WTC11 (cell line): ENCODE data around the gene CEP170B. TPM values are rescaled to one million over a fixed set of nuclear protein-coding genes. Genes with fewer than 3 reads are reported as not detected.
"Not testable (repeated sequence)": the region's sequence is repeated elsewhere in the genome, so short reads cannot be mapped to it uniquely, and the experiment has no call there.

Experiments used
- ATAC-seq: fragments of 200-7000 bp; cut with Tn5 transposase; 2 replicates; pipeline ENCODE4 v1.10.0; 2021; ENCODE audit warnings: mild to moderate bottlenecking, moderate library complexity
- CTCF ChIA-PET: fragments of 300-600 bp; sonication (Branson Sonifier 250); formaldehyde crosslinking; loops from one replicate; lab custom pipeline; 2021; ENCODE audit warnings: antibody characterized with exemption; lab: Charles Lee
- POLR2A ChIA-PET: fragments of 350-600 bp; sonication (Branson Sonifier 250); formaldehyde crosslinking; loops from one replicate; lab custom pipeline; 2021; ENCODE audit warnings: antibody characterized with exemption; lab: Charles Lee
- DNase-seq: peaks from one replicate; pipeline ENCODE4 v3.0.0; 2021; ENCODE audit warnings: low spot score
- H3K27ac Mint-ChIP-seq: 2 replicates; pipeline ENCODE4 v1.8.0; 2021; ENCODE audit warnings: mixed read lengths
- H3K27me3 Mint-ChIP-seq: 2 replicates; pipeline ENCODE4 v1.8.0; 2021; ENCODE audit warnings: low read depth, mild to moderate bottlenecking, moderate library complexity, mixed read lengths
- H3K36me3 Mint-ChIP-seq: 2 replicates; pipeline ENCODE4 v1.8.0; 2021; ENCODE audit warnings: mixed read lengths
- H3K4me1 Mint-ChIP-seq: 2 replicates; pipeline ENCODE4 v1.8.0; 2022; ENCODE audit warnings: mixed read lengths
- H3K4me3 Mint-ChIP-seq: 2 replicates; pipeline ENCODE4 v1.8.0; 2021; ENCODE audit warnings: mild to moderate bottlenecking, moderate library complexity, mixed read lengths
- H3K9me3 Mint-ChIP-seq: 2 replicates; pipeline ENCODE4 v1.8.0; 2021; ENCODE audit warnings: mixed read lengths
- CREB1 ChIP-seq: sonication (generic); formaldehyde crosslinking; IDR thresholded peaks from 2 replicates; pipeline ENCODE4 v1.8.0; 2023; ENCODE audit warnings: mild to moderate bottlenecking, missing genetic modification reagents
- CTCF ChIP-seq: fragments of 200-600 bp; IDR thresholded peaks from 2 replicates; pipeline ENCODE4 v1.8.0; 2022; ENCODE audit warnings: antibody characterized with exemption
- EMX1 ChIP-seq: fragments of 250-450 bp; sonication (Bioruptor Pico); IDR thresholded peaks from 2 replicates; pipeline ENCODE4 v1.8.0; 2021; ENCODE audit warnings: mild to moderate bottlenecking
- ERG ChIP-seq: fragments of 250-450 bp; sonication (Bioruptor Pico); IDR thresholded peaks from 2 replicates; pipeline ENCODE4 v1.8.0; 2021; ENCODE audit warnings: mild to moderate bottlenecking
- GABPB1 ChIP-seq: sonication (generic); formaldehyde crosslinking; IDR thresholded peaks from 2 replicates; pipeline ENCODE4 v1.8.1; 2023; ENCODE audit warnings: mild to moderate bottlenecking, missing genetic modification reagents
- GRHL2 ChIP-seq: fragments of 250-450 bp; sonication (Bioruptor Pico); IDR thresholded peaks from 2 replicates; pipeline ENCODE4 v1.8.0; 2022; ENCODE audit warnings: mild to moderate bottlenecking, moderate library complexity; ENCODE audit not compliant: insufficient replicate concordance, severe bottlenecking
- HMGXB4 ChIP-seq: sonication (generic); formaldehyde crosslinking; IDR thresholded peaks from 2 replicates; pipeline ENCODE4 v1.8.1; 2023; ENCODE audit warnings: mild to moderate bottlenecking, moderate library complexity, missing genetic modification reagents
- IRF1 ChIP-seq: sonication (generic); formaldehyde crosslinking; IDR thresholded peaks from 2 replicates; pipeline ENCODE4 v1.8.0; 2023; ENCODE audit warnings: missing genetic modification reagents
- IRF2 ChIP-seq: sonication (generic); formaldehyde crosslinking; IDR thresholded peaks from 2 replicates; pipeline ENCODE4 v1.8.0; 2022; ENCODE audit warnings: low read depth, missing genetic modification reagents, borderline replicate concordance
- JUN ChIP-seq: sonication (generic); formaldehyde crosslinking; IDR thresholded peaks from 2 replicates; pipeline ENCODE4 v1.8.0; 2023; ENCODE audit warnings: mild to moderate bottlenecking, missing genetic modification reagents
- MXD4 ChIP-seq: fragments of 250-450 bp; sonication (Bioruptor Pico); IDR thresholded peaks from 2 replicates; pipeline ENCODE4 v1.8.0; 2021; ENCODE audit warnings: mild to moderate bottlenecking, moderate library complexity, borderline replicate concordance
- NFE2L1 ChIP-seq: sonication (generic); formaldehyde crosslinking; IDR thresholded peaks from 2 replicates; pipeline ENCODE4 v1.8.1; 2023; ENCODE audit warnings: missing genetic modification reagents
- NFYB ChIP-seq: sonication (generic); formaldehyde crosslinking; conservative IDR thresholded peaks from 2 replicates; pipeline ENCODE4 v1.8.0; 2022; ENCODE audit warnings: low read depth, missing genetic modification reagents
- NR1H2 ChIP-seq: sonication (generic); formaldehyde crosslinking; IDR thresholded peaks from 2 replicates; pipeline ENCODE4 v1.9.0; 2021; ENCODE audit warnings: mild to moderate bottlenecking, moderate library complexity, missing genetic modification reagents
- ZNF138 ChIP-seq: sonication (generic); formaldehyde crosslinking; conservative IDR thresholded peaks from 2 replicates; pipeline ENCODE4 v1.8.1; 2022; ENCODE audit warnings: mild to moderate bottlenecking, moderate library complexity, missing genetic modification reagents
- ZNF232 ChIP-seq: sonication (generic); formaldehyde crosslinking; IDR thresholded peaks from 2 replicates; pipeline ENCODE4 v1.8.0; 2022; ENCODE audit warnings: mild to moderate bottlenecking, missing genetic modification reagents
- ZNF423 ChIP-seq: fragments of 250-450 bp; sonication (Bioruptor Pico); IDR thresholded peaks from 2 replicates; pipeline ENCODE4 v2.1.2; 2022; ENCODE audit warnings: mild to moderate bottlenecking, moderate library complexity
- ZSCAN18 ChIP-seq: fragments of 250-450 bp; sonication (Bioruptor Pico); IDR thresholded peaks from 2 replicates; pipeline ENCODE4 v2.1.2; 2022; ENCODE audit warnings: mild to moderate bottlenecking, moderate library complexity
- total RNA-seq: library from RNA; stranded (reverse); gene quantifications from 3 replicates; pipeline ENCODE4 v1.2.3, GENCODE V29; 2021
- TF ChIP-seq, protein P1 (sequence below): sonication (generic); formaldehyde crosslinking; IDR thresholded peaks from 2 replicates; pipeline ENCODE4 v1.8.0; 2023; ENCODE audit warnings: missing genetic modification reagents, mild to moderate bottlenecking, borderline replicate concordance
- TF ChIP-seq, protein P2 (sequence below): sonication (generic); formaldehyde crosslinking; IDR thresholded peaks from 2 replicates; pipeline ENCODE4 v1.8.1; 2022; ENCODE audit warnings: missing genetic modification reagents, borderline replicate concordance

The CEP170B gene
- total RNA-seq, 1 experiment from 2014 or later: 47.0 TPM

GRCh38 chr14:104830781-104831180 is 34.3 kb upstream of the CEP170B start:
- POLR2A ChIA-PET: no interaction called here
- Mint-ChIP-seq H3K4me1 (peaks cover 8% of the 10 kb centered on the region; the same call in 1 of the 2 replicates), H3K27me3 (peaks cover 11% of the 10 kb centered on the region), H3K4me3 (no peak overlapping the region), H3K9me3 (peaks cover 8% of the 10 kb centered on the region; the same call in 1 of the 2 replicates), H3K36me3 (no peaks in the 10 kb centered on the region), H3K27ac (no peak overlapping the region)
- DNase-seq (no peak), ATAC-seq (no peak)
- TF ChIP-seq IRF2 (no peak), ZNF423 (no peak), ERG (CRISPR knock-in tag) (no peak), CTCF (no peak), CREB1 (CRISPR knock-in tag) (no peak), JUN (CRISPR knock-in tag) (no peak), NFYB (CRISPR knock-in tag) (no peak), GRHL2 (CRISPR knock-in tag) (no peak), HMGXB4 (CRISPR knock-in tag) (no peak), GABPB1 (no peak), MXD4 (CRISPR knock-in tag) (no peak), NR1H2 (CRISPR knock-in tag) (no peak), EMX1 (CRISPR knock-in tag) (no peak), IRF1 (no peak), ZNF138 (CRISPR knock-in tag) (no peak), NFE2L1 (CRISPR knock-in tag) (no peak), ZSCAN18 (no peak), ZNF232 (no peak)
- TF ChIP-seq, protein P1, sequence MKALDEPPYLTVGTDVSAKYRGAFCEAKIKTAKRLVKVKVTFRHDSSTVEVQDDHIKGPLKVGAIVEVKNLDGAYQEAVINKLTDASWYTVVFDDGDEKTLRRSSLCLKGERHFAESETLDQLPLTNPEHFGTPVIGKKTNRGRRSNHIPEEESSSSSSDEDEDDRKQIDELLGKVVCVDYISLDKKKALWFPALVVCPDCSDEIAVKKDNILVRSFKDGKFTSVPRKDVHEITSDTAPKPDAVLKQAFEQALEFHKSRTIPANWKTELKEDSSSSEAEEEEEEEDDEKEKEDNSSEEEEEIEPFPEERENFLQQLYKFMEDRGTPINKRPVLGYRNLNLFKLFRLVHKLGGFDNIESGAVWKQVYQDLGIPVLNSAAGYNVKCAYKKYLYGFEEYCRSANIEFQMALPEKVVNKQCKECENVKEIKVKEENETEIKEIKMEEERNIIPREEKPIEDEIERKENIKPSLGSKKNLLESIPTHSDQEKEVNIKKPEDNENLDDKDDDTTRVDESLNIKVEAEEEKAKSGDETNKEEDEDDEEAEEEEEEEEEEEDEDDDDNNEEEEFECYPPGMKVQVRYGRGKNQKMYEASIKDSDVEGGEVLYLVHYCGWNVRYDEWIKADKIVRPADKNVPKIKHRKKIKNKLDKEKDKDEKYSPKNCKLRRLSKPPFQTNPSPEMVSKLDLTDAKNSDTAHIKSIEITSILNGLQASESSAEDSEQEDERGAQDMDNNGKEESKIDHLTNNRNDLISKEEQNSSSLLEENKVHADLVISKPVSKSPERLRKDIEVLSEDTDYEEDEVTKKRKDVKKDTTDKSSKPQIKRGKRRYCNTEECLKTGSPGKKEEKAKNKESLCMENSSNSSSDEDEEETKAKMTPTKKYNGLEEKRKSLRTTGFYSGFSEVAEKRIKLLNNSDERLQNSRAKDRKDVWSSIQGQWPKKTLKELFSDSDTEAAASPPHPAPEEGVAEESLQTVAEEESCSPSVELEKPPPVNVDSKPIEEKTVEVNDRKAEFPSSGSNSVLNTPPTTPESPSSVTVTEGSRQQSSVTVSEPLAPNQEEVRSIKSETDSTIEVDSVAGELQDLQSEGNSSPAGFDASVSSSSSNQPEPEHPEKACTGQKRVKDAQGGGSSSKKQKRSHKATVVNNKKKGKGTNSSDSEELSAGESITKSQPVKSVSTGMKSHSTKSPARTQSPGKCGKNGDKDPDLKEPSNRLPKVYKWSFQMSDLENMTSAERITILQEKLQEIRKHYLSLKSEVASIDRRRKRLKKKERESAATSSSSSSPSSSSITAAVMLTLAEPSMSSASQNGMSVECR (CRISPR knock-in tag): no peak
- TF ChIP-seq, protein P2, sequence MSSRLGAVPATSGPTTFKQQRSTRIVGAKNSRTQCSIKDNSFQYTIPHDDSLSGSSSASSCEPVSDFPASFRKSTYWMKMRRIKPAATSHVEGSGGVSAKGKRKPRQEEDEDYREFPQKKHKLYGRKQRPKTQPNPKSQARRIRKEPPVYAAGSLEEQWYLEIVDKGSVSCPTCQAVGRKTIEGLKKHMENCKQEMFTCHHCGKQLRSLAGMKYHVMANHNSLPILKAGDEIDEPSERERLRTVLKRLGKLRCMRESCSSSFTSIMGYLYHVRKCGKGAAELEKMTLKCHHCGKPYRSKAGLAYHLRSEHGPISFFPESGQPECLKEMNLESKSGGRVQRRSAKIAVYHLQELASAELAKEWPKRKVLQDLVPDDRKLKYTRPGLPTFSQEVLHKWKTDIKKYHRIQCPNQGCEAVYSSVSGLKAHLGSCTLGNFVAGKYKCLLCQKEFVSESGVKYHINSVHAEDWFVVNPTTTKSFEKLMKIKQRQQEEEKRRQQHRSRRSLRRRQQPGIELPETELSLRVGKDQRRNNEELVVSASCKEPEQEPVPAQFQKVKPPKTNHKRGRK (CRISPR knock-in tag): no peak
- CTCF ChIA-PET: interaction anchor here (0.6 kb wide), 1 partner anchor 40 kb away, joined by 3 read pairs; no protein-coding TSS in a partner anchor

DNA sequence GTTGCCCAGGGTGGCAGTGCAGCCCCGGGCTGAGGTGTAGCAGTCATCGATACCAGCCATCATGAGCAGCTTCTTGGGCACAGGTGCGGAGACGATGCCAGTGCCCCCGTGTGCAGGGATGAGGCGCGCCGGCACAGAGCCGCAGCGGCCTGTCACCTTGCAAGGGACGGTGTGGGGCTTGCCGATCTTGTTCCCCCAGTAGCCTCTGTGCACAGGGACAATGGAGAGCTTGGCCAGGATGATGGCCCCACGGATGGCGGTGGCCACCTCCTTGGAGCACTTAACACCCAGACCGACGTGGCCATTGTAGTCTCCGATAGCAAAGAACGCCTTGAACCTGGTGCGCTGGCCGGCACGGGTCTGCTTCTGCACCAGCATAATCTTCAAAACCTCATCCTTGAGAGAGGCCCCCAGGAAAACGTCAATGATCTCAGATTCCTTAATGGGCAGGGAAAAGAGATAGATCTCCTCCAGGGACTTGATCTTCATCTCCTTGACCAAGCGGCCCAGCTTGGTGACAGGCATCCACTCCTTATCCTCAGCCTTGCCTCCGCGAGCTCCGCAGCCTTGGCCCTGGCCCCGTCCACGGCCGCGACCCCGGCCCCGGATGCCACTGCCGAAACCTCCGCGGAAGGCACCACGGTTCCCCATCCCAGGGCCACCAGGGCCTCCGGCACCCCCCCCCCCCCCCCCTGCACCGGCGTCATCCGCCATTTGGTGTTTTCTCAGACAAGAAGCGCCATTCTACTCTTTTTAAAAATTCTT is 28.7 kb upstream of the CEP170B start:
- H3K27ac Mint-ChIP-seq, ATAC-seq, CTCF ChIA-PET, DNase-seq, H3K4me1 Mint-ChIP-seq, H3K36me3 Mint-ChIP-seq, POLR2A ChIA-PET, H3K4me3 Mint-ChIP-seq: not testable (repeated sequence)
- Mint-ChIP-seq H3K27me3 (peaks cover 41% of the 10 kb centered on the region), H3K9me3 (peaks cover 17% of the 10 kb centered on the region; the same call in 1 of the 2 replicates)
